HepG2 (cell line): Measurements from ENCODE around the gene CHID1. TPM values are rescaled to one million over a fixed set of nuclear protein-coding genes. Genes with fewer than 3 reads are reported as not detected.

ENCODE experiments used
- CREM ChIP-seq, 2 experiments: sonication (generic) in 1 of 2; formaldehyde crosslinking in 1 of 2; IDR thresholded peaks; 2 replicates each; pipeline versions ENCODE4 v1.4.0 to v1.6.1; 2016 to 2020; ENCODE audit warnings: antibody characterized with exemption in 1 of 2, mild to moderate bottlenecking in 1 of 2, missing genetic modification reagents in 1 of 2
- HNRNPH1 ChIP-seq: fragments of 200-400 bp; formaldehyde crosslinking; optimal IDR thresholded peaks from 2 replicates; pipeline ENCODE3; 2017; ENCODE audit warnings: mild to moderate bottlenecking, low read depth, low read length
- NFE2L1 ChIP-seq: sonication (generic); formaldehyde crosslinking; IDR thresholded peaks from 2 replicates; pipeline ENCODE4 v1.4.0; 2020; ENCODE audit warnings: missing genetic modification reagents, mild to moderate bottlenecking, borderline replicate concordance
- PHF8 ChIP-seq: sonication (generic); formaldehyde crosslinking; IDR thresholded peaks from 2 replicates; pipeline ENCODE4 v1.5.0; 2020; ENCODE audit warnings: missing genetic modification reagents
- POLR2AphosphoS5 ChIP-seq: IDR thresholded peaks from 2 replicates; pipeline ENCODE4 v1.6.1; 2012; ENCODE audit warnings: low read depth, low read length
- TOE1 ChIP-seq: sonication (generic); formaldehyde crosslinking; IDR thresholded peaks from 2 replicates; pipeline ENCODE4 v1.4.0; 2020; ENCODE audit warnings: mild to moderate bottlenecking, missing genetic modification reagents
- ZBTB38 ChIP-seq: sonication (generic); formaldehyde crosslinking; IDR thresholded peaks from 2 replicates; pipeline ENCODE4 v1.5.1; 2020; ENCODE audit warnings: mild to moderate bottlenecking, missing genetic modification reagents
- ZNF160 ChIP-seq: sonication (generic); formaldehyde crosslinking; IDR thresholded peaks from 2 replicates; pipeline ENCODE4 v1.8.0; 2022; ENCODE audit warnings: mild to moderate bottlenecking, inconsistent platforms, missing genetic modification reagents
- polyA plus RNA-seq, 8 experiments: library from polyadenylated mRNA; depleted of rRNA in 3 of 8; stranded (reverse) in 7 of 8; unstranded in 1 of 8; fragments of >200 nt; fragmentation: Illumina TruSeq in 4 of 8; extraction: Trizol in 4 of 8; gene quantifications; 2 replicates each; pipeline versions ENCODE4 v1.2.1 to v1.2.3, GENCODE V29; 2011 to 2016; ENCODE audit warnings: low read depth in 4 of 8, missing spikeins in 1 of 8, mixed read lengths in 1 of 8; ENCODE audit not compliant: insufficient read depth in 1 of 8
- total RNA-seq, 5 experiments: library from RNA; depleted of rRNA; stranded (reverse); fragments of >200 nt; fragmentation: Illumina TruSeq; extraction: Trizol; gene quantifications; 2 replicates each; pipeline ENCODE4 v1.2.3, GENCODE V29; 2016; ENCODE audit warnings: low read depth in 1 of 5
- TF ChIP-seq, protein P1 (sequence below): sonication (generic); formaldehyde crosslinking; IDR thresholded peaks from 2 replicates; pipeline ENCODE4 v1.4.0; 2020; ENCODE audit warnings: missing genetic modification reagents, low read depth, mild to moderate bottlenecking, borderline replicate concordance
- TF ChIP-seq, protein P2 (sequence below): fragments of 450-650 bp; IDR thresholded peaks from 2 replicates; pipeline ENCODE4 v1.6.1; 2017; ENCODE audit warnings: mild to moderate bottlenecking
- TF ChIP-seq, protein P3 (sequence below): sonication (generic); formaldehyde crosslinking; IDR thresholded peaks from 2 replicates; pipeline ENCODE4 v1.8.0; 2022; ENCODE audit warnings: mild to moderate bottlenecking, missing genetic modification reagents, moderate library complexity
- TF ChIP-seq, protein P4 (sequence below): sonication (generic); formaldehyde crosslinking; conservative IDR thresholded peaks from 2 replicates; pipeline ENCODE4 v1.4.0; 2020; ENCODE audit warnings: mild to moderate bottlenecking, missing genetic modification reagents, moderate library complexity
- TF ChIP-seq, protein P5 (sequence below): IDR thresholded peaks from 2 replicates; pipeline ENCODE4 v1.6.1; 2016; ENCODE audit warnings: missing compliant biosample characterization, missing genetic modification reagents, borderline replicate concordance
- TF ChIP-seq, protein P6 (sequence below): IDR thresholded peaks from 2 replicates; pipeline ENCODE4 v1.4.0; 2020; ENCODE audit warnings: mild to moderate bottlenecking, missing genetic modification reagents

CHID1 gene
- total and polyA plus RNA-seq, 2 of the 13 experiments (the other 11 are each of a cell fraction or from before 2014, with no cell fraction given), result 65.1 to 93.6 TPM

DNA sequence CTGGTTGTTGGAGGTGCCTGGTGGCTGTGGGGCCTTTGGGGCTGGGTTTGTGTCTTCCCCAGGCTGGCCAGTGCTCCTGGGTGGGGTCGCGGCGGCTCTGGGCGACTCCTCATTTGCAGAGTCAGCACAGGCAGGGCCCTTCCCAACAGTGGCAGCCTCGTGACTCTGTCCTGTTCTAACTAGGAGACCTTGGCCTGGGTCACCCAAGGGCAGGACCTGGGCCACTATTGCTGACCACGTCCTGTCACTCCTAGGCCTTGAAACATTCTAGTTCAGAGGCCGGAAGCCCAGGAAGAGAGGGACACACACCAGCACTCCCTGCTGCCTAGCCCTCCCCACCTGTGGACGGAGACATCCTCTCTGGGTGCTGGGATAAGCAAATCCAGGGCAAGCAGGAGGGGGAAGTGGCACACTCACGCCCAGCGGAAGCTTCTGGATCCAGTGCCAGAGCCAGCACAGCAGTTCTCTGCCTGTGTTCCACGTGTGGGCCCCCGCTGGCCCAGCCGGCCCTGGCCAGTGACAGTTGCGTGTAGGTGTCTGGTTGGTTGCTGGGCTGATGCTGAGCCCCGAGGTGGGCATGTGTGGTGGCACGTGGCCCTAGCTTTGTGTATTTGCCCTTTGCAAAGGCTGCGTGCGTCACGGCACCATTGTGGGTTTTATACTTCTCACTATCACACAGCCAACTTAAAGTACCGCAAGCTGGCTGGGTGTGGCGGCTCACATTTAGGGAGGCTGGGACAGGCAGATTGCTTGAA lies 4.3 kb upstream of the CHID1 start (continued):
- TF ChIP-seq, protein P1, sequence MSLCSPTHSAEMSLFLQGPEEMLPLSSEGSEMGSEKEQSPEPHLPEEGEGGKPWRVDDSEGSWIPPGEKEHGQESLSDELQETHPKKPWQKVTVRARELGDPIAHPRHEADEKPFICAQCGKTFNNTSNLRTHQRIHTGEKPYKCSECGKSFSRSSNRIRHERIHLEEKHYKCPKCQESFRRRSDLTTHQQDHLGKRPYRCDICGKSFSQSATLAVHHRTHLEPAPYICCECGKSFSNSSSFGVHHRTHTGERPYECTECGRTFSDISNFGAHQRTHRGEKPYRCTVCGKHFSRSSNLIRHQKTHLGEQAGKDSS, result no peak; the same call in 1 of the 2 replicates
- TF ChIP-seq, protein P2, sequence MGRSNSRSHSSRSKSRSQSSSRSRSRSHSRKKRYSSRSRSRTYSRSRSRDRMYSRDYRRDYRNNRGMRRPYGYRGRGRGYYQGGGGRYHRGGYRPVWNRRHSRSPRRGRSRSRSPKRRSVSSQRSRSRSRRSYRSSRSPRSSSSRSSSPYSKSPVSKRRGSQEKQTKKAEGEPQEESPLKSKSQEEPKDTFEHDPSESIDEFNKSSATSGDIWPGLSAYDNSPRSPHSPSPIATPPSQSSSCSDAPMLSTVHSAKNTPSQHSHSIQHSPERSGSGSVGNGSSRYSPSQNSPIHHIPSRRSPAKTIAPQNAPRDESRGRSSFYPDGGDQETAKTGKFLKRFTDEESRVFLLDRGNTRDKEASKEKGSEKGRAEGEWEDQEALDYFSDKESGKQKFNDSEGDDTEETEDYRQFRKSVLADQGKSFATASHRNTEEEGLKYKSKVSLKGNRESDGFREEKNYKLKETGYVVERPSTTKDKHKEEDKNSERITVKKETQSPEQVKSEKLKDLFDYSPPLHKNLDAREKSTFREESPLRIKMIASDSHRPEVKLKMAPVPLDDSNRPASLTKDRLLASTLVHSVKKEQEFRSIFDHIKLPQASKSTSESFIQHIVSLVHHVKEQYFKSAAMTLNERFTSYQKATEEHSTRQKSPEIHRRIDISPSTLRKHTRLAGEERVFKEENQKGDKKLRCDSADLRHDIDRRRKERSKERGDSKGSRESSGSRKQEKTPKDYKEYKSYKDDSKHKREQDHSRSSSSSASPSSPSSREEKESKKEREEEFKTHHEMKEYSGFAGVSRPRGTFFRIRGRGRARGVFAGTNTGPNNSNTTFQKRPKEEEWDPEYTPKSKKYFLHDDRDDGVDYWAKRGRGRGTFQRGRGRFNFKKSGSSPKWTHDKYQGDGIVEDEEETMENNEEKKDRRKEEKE, result no peak
- TF ChIP-seq, protein P3, sequence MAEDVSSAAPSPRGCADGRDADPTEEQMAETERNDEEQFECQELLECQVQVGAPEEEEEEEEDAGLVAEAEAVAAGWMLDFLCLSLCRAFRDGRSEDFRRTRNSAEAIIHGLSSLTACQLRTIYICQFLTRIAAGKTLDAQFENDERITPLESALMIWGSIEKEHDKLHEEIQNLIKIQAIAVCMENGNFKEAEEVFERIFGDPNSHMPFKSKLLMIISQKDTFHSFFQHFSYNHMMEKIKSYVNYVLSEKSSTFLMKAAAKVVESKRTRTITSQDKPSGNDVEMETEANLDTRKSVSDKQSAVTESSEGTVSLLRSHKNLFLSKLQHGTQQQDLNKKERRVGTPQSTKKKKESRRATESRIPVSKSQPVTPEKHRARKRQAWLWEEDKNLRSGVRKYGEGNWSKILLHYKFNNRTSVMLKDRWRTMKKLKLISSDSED (CRISPR knock-in tag), result no peak
- TF ChIP-seq, protein P4, sequence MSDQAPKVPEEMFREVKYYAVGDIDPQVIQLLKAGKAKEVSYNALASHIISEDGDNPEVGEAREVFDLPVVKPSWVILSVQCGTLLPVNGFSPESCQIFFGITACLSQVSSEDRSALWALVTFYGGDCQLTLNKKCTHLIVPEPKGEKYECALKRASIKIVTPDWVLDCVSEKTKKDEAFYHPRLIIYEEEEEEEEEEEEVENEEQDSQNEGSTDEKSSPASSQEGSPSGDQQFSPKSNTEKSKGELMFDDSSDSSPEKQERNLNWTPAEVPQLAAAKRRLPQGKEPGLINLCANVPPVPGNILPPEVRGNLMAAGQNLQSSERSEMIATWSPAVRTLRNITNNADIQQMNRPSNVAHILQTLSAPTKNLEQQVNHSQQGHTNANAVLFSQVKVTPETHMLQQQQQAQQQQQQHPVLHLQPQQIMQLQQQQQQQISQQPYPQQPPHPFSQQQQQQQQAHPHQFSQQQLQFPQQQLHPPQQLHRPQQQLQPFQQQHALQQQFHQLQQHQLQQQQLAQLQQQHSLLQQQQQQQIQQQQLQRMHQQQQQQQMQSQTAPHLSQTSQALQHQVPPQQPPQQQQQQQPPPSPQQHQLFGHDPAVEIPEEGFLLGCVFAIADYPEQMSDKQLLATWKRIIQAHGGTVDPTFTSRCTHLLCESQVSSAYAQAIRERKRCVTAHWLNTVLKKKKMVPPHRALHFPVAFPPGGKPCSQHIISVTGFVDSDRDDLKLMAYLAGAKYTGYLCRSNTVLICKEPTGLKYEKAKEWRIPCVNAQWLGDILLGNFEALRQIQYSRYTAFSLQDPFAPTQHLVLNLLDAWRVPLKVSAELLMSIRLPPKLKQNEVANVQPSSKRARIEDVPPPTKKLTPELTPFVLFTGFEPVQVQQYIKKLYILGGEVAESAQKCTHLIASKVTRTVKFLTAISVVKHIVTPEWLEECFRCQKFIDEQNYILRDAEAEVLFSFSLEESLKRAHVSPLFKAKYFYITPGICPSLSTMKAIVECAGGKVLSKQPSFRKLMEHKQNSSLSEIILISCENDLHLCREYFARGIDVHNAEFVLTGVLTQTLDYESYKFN, result peak; percentile 83
- TF ChIP-seq PHF8 (CRISPR knock-in tag) (peak; percentile 53), TOE1 (CRISPR knock-in tag) (no peak), CREM (IDR thresholded peaks at IDR 0.05) (peak; percentile 37; the same call in 1 of the 2 replicates), CREM (CRISPR knock-in tag; IDR thresholded peaks at IDR 0.05) (no peak), NFE2L1 (CRISPR knock-in tag) (no peak), POLR2AphosphoS5 (no peak), ZBTB38 (CRISPR knock-in tag) (peak; percentile 98), ZNF160 (CRISPR knock-in tag) (no peak), HNRNPH1 (no peak)
- TF ChIP-seq, protein P5, sequence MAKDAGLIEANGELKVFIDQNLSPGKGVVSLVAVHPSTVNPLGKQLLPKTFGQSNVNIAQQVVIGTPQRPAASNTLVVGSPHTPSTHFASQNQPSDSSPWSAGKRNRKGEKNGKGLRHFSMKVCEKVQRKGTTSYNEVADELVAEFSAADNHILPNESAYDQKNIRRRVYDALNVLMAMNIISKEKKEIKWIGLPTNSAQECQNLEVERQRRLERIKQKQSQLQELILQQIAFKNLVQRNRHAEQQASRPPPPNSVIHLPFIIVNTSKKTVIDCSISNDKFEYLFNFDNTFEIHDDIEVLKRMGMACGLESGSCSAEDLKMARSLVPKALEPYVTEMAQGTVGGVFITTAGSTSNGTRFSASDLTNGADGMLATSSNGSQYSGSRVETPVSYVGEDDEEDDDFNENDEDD, result 0 out of 2 replicates have a peak, but pooled peaks have one; percentile 10
- TF ChIP-seq, protein P6, sequence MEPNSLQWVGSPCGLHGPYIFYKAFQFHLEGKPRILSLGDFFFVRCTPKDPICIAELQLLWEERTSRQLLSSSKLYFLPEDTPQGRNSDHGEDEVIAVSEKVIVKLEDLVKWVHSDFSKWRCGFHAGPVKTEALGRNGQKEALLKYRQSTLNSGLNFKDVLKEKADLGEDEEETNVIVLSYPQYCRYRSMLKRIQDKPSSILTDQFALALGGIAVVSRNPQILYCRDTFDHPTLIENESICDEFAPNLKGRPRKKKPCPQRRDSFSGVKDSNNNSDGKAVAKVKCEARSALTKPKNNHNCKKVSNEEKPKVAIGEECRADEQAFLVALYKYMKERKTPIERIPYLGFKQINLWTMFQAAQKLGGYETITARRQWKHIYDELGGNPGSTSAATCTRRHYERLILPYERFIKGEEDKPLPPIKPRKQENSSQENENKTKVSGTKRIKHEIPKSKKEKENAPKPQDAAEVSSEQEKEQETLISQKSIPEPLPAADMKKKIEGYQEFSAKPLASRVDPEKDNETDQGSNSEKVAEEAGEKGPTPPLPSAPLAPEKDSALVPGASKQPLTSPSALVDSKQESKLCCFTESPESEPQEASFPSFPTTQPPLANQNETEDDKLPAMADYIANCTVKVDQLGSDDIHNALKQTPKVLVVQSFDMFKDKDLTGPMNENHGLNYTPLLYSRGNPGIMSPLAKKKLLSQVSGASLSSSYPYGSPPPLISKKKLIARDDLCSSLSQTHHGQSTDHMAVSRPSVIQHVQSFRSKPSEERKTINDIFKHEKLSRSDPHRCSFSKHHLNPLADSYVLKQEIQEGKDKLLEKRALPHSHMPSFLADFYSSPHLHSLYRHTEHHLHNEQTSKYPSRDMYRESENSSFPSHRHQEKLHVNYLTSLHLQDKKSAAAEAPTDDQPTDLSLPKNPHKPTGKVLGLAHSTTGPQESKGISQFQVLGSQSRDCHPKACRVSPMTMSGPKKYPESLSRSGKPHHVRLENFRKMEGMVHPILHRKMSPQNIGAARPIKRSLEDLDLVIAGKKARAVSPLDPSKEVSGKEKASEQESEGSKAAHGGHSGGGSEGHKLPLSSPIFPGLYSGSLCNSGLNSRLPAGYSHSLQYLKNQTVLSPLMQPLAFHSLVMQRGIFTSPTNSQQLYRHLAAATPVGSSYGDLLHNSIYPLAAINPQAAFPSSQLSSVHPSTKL (CRISPR knock-in tag), result peak; percentile 77
